Endothelial cell of umbilical vein (primary cell): ENCODE results near the gene BCR. TPM values are rescaled to one million over a fixed set of nuclear protein-coding genes. Genes with fewer than 3 reads are reported as not detected.

Experiments
- BruUV-seq: library from RNA; stranded (reverse); fragments of 400-500 nt; replicated peaks from 2 replicates; lab custom pipeline; 2021; lab: Mats Ljungman, UMichigan
- CTCF ChIA-PET: fragments of 300-600, 350-600 bp; sonication (Branson Sonifier 250); formaldehyde crosslinking; loops from one replicate; lab custom pipeline; 2021; ENCODE audit warnings: antibody characterized with exemption, inconsistent platforms; lab: Charles Lee
- POLR2A ChIA-PET: fragments of 300-600, 350-600 bp; sonication (Branson Sonifier 250); formaldehyde crosslinking; loops from one replicate; lab custom pipeline; 2021; ENCODE audit warnings: antibody characterized with exemption, inconsistent platforms; lab: Charles Lee
- DNase-seq: peaks from one replicate; pipeline ENCODE4 v3.0.0-alpha.2; 2011; ENCODE audit warnings: low read depth, low spot score
- FAIRE-seq: peaks from 2 replicates; lab custom pipeline; 2011; peaks lifted over from hg19 to GRCh38; lab: Jason Lieb, UNC
- H2AFZ ChIP-seq: 2 replicates; pipeline ENCODE4 v1.6.0; 2012; ENCODE audit warnings: low read depth, low read length, control low read depth, inconsistent platforms
- H3K27ac ChIP-seq: 2 replicates; pipeline ENCODE4 v1.5.1; 2011; ENCODE audit warnings: low read depth, mild to moderate bottlenecking, control low read depth, low read length, moderate library complexity; ENCODE audit not compliant: insufficient read depth
- H3K27me3 ChIP-seq, 2 experiments: 2 replicates each; pipeline versions ENCODE4 v1.6.0 to v1.6.1; 2011; ENCODE audit warnings: low read length in 2 of 2, mixed read lengths in 1 of 2; ENCODE audit not compliant: control insufficient read depth in 2 of 2, insufficient read depth in 2 of 2
- H3K36me3 ChIP-seq, 2 experiments: 2 replicates in 1 of 2; 3 replicates in 1 of 2; pipeline ENCODE4 v1.5.1; 2011; ENCODE audit warnings: low read length in 2 of 2, mild to moderate bottlenecking in 1 of 2, moderate library complexity in 1 of 2; ENCODE audit not compliant: control insufficient read depth in 2 of 2, insufficient read depth in 2 of 2; ENCODE audit errors: extremely low read depth in 1 of 2
- H3K4me1 ChIP-seq: 3 replicates; pipeline ENCODE4 v1.5.1; 2011; ENCODE audit warnings: mild to moderate bottlenecking, low read length; ENCODE audit not compliant: control insufficient read depth, insufficient read depth; ENCODE audit errors: extremely low read depth
- H3K4me2 ChIP-seq: 2 replicates; pipeline ENCODE4 v1.6.1; 2011; ENCODE audit warnings: low read length, control low read depth, mixed read lengths; ENCODE audit not compliant: insufficient read depth
- H3K4me3 ChIP-seq, 3 experiments: fragments of 200-600 bp in 1 of 3; sonication (generic), shearing (Covaris generic) in 1 of 3; replicated peaks in 1 of 3; 2 replicates each; pipeline ENCODE4 v1.5.1; 2011 to 2016; ENCODE audit warnings: control low read depth in 3 of 3, low read length in 3 of 3, mild to moderate bottlenecking in 2 of 3, inconsistent platforms in 1 of 3, low read depth in 1 of 3, moderate library complexity in 1 of 3; ENCODE audit not compliant: insufficient read depth in 1 of 3
- H3K79me2 ChIP-seq: 2 replicates; pipeline ENCODE4 v1.6.0; 2012; ENCODE audit warnings: low read length, inconsistent platforms; ENCODE audit not compliant: control insufficient read depth, insufficient read depth
- H3K9ac ChIP-seq: replicated peaks from 2 replicates; pipeline ENCODE3; 2011; ENCODE audit warnings: low read length, control low read depth; ENCODE audit not compliant: insufficient read depth; ENCODE audit errors: extremely low read depth
- H3K9me1 ChIP-seq: replicated peaks from 3 replicates; pipeline ENCODE4 v1.6.0; 2011; ENCODE audit warnings: mild to moderate bottlenecking, low read length; ENCODE audit not compliant: control insufficient read depth, insufficient read depth; ENCODE audit errors: extremely low read depth
- H3K9me3 ChIP-seq: replicated peaks from 2 replicates; pipeline ENCODE4 v1.5.1; 2012; ENCODE audit warnings: low read length, inconsistent platforms; ENCODE audit not compliant: control insufficient read depth, insufficient read depth
- H4K20me1 ChIP-seq: replicated peaks from 2 replicates; pipeline ENCODE3; 2011; ENCODE audit warnings: mild to moderate bottlenecking, low read length; ENCODE audit not compliant: control insufficient read depth, insufficient read depth; ENCODE audit errors: extremely low read depth
- CTCF ChIP-seq, 2 donors: IDR thresholded peaks; 1 replicate in 1 of 2; 2 replicates in 1 of 2; pipeline ENCODE4 v1.5.1; 2011; ENCODE audit warnings: low read length in 2 of 2, mild to moderate bottlenecking in 2 of 2, moderate library complexity in 2 of 2, control low read depth in 1 of 2, inconsistent platforms in 1 of 2, low read depth in 1 of 2; ENCODE audit not compliant: insufficient read depth in 1 of 2; ENCODE audit errors: extremely low read depth in 1 of 2
- EZH2 ChIP-seq: IDR thresholded peaks from 2 replicates; pipeline ENCODE4 v1.6.1; 2012; ENCODE audit warnings: borderline replicate concordance, low read depth, mild to moderate bottlenecking, moderate library complexity, low read length, inconsistent platforms; ENCODE audit not compliant: severe bottlenecking
- FOS ChIP-seq: IDR thresholded peaks from 2 replicates; pipeline ENCODE4 v1.6.1; 2011; ENCODE audit warnings: mild to moderate bottlenecking, low read length, moderate library complexity, borderline replicate concordance; ENCODE audit not compliant: insufficient read depth
- dilution Hi-C: fragments of 300-500 bp; cut with MboI; formaldehyde crosslinking; loops from one replicate; pipeline ENCODE4 v1.15.0; 2019; ENCODE audit warnings: low sequenced_read_pairs; ENCODE audit not compliant: extremely low pct_ligation_motif_present
- intact Hi-C: fragments of 100-400 bp; cut with micrococcal nuclease; formaldehyde crosslinking; loops from one replicate; pipeline ENCODE4 v1.10.0; 2022
- polyA plus RNA-seq, 4 experiments: library from polyadenylated mRNA; depleted of rRNA in 3 of 4; stranded (reverse) in 3 of 4; unstranded in 1 of 4; fragments of >200 nt; gene quantifications; 2 replicates each; pipeline versions ENCODE4 v1.2.1 to v1.2.3, GENCODE V29; 2011 to 2012; ENCODE audit warnings: missing spikeins in 1 of 4
- total RNA-seq: library from RNA; stranded (reverse); gene quantifications from 2 replicates; pipeline ENCODE4 v1.2.3, GENCODE V29; 2021

Gene BCR
- total and polyA plus RNA-seq, 2 donors (not counting 3 experiments of a cell fraction or from before 2014, with no cell fraction given) = 129 to 141 TPM

- Histone ChIP-seq H3K79me2 (peaks cover 95% of the 10 kb centered on the region), H3K36me3 (no peaks in the 10 kb centered on the region), H3K4me3 (no peak overlapping the region), H3K4me1 (peaks cover 28% of the 10 kb centered on the region), H3K27ac (peak overlapping the region; percentile 70), H3K27me3 (no peaks in the 10 kb centered on the region), H3K9ac (no peak overlapping the region), H3K9me1 (no peaks in the 10 kb centered on the region), H4K20me1 (no peaks in the 10 kb centered on the region), H3K4me2 (no peak overlapping the region), H3K9me3 (no peaks in the 10 kb centered on the region), H2AFZ (no peak overlapping the region)
- DNase-seq = no peak
- dilution Hi-C loops = no loop called here
- CTCF ChIA-PET = interaction anchor here (0.8 to 3.0 kb wide), 15 partner anchors 9 to 68 kb away, joined by 3 to 18 read pairs (median 6); partner anchors contain the start of gene BCR
- POLR2A ChIA-PET = interaction anchor here (0.7 kb wide), 1 partner anchor 23 kb away, joined by 3 read pairs; no protein-coding TSS in a partner anchor
- BruUV-seq = no TSS peak
- FAIRE-seq = no peak
- TF ChIP-seq CTCF (IDR thresholded peaks at IDR 0.05; ENCODE audit: extremely low read depth in 1 of 2, insufficient read depth in 1 of 2, low read depth in 1 of 2, low read length in 2 of 2) = no peak
- intact Hi-C loops = loop anchor here (1.0 to 2.0 kb wide), 4 partner anchors 15 to 64 kb away; no protein-coding TSS in a partner anchor
Observed at GRCh38 chr22:23241562-23242472, 61.5 kb downstream of the BCR start.

GRCh38 chr22:23242473-23243001 lies 62.2 kb downstream of the BCR start:
- dilution Hi-C loops = no loop called here
- Histone ChIP-seq H4K20me1 (no peaks in the 10 kb centered on the region), H3K27ac (peak overlapping the region; percentile 30), H3K4me3 (no peak overlapping the region), H3K27me3 (no peaks in the 10 kb centered on the region), H2AFZ (no peak overlapping the region), H3K79me2 (peaks cover 95% of the 10 kb centered on the region), H3K36me3 (no peaks in the 10 kb centered on the region), H3K4me1 (peaks cover 28% of the 10 kb centered on the region), H3K9ac (no peak overlapping the region), H3K9me1 (no peaks in the 10 kb centered on the region), H3K4me2 (no peak overlapping the region), H3K9me3 (no peaks in the 10 kb centered on the region)
- BruUV-seq = no TSS peak
- TF ChIP-seq EZH2 (no peak), FOS (no peak)
- intact Hi-C loops = no loop called here
- FAIRE-seq = no peak
- ChIA-PET POLR2A (interaction anchor here (0.7 kb wide), 1 partner anchor 24 kb away, joined by 3 read pairs; no protein-coding TSS in a partner anchor), CTCF (interaction anchor here (0.8 to 3.0 kb wide), 17 partner anchors 9 to 143 kb away, joined by 3 to 18 read pairs (median 6); partner anchors contain the start of gene BCR)
- no peak for DNase-seq
